ENCODE measurements around the gene SLC24A3. TPM values are rescaled to one million over a fixed set of nuclear protein-coding genes. Genes with fewer than 3 reads are reported as not detected.

Gene SLC24A3
- polyA plus RNA-seq, 1 donor (not counting 4 experiments of a cell fraction or from before 2014, with no cell fraction given) = 0.17 TPM

- Histone ChIP-seq H3K4me1 (ENCODE audit: control insufficient read depth, extremely low read depth, insufficient read depth, low read length) (no peaks in the 10 kb centered on the region), H3K9ac (ENCODE audit: control insufficient read depth, extremely low read depth, insufficient read depth, low read length) (no peak overlapping the region), H3K36me3 (ENCODE audit: control insufficient read depth in 2 of 2, extremely low read depth in 1 of 2, insufficient read depth in 2 of 2, low read length in 2 of 2) (no peaks in the 10 kb centered on the region), H3K9me3 (ENCODE audit: control insufficient read depth, low read depth, low read length) (no peaks in the 10 kb centered on the region), H3K4me3 (ENCODE audit: control insufficient read depth in 2 of 3, extremely low read depth in 1 of 3, insufficient read depth in 2 of 3, low read depth in 1 of 3, low read length in 3 of 3) (no peak overlapping the region), H3K79me2 (ENCODE audit: control insufficient read depth, insufficient read depth, low read length) (no peaks in the 10 kb centered on the region), H3K27ac (ENCODE audit: control insufficient read depth, insufficient read depth, low read length) (no peak overlapping the region), H3K9me1 (ENCODE audit: control insufficient read depth, extremely low read depth, insufficient read depth, low read length) (no peaks in the 10 kb centered on the region), H3K4me2 (ENCODE audit: control insufficient read depth, extremely low read depth, insufficient read depth, low read depth, low read length) (no peak overlapping the region), H4K20me1 (ENCODE audit: control insufficient read depth, extremely low read depth, insufficient read depth, low read length) (no peaks in the 10 kb centered on the region), H3K27me3 (ENCODE audit: control insufficient read depth, extremely low read depth, insufficient read depth, low read length) (no peaks in the 10 kb centered on the region), H2AFZ (ENCODE audit: control insufficient read depth, low read length) (no peak overlapping the region)
- FAIRE-seq (no peak), DNase-seq (ENCODE audit: low read depth, low spot score) (no peak)
- TF ChIP-seq EZH2 (IDR thresholded peaks at IDR 0.05; ENCODE audit: low read length) (no peak), CTCF (optimal IDR thresholded peaks at IDR 0.05 in 1 of 3, IDR thresholded peaks at IDR 0.05 in 1 of 3, conservative IDR thresholded peaks at IDR 0.05 in 1 of 3; ENCODE audit: extremely low read depth in 1 of 3, insufficient read depth in 2 of 3, low read length in 3 of 3) (no peak)
- dilution Hi-C loops (cut with MboI; ENCODE audit: extremely low pct_ligation_motif_present, low sequenced_read_pairs) = no loop called here
Measured at GRCh38 chr20:19435316-19435715, 222.9 kb downstream of the SLC24A3 start.

DNA sequence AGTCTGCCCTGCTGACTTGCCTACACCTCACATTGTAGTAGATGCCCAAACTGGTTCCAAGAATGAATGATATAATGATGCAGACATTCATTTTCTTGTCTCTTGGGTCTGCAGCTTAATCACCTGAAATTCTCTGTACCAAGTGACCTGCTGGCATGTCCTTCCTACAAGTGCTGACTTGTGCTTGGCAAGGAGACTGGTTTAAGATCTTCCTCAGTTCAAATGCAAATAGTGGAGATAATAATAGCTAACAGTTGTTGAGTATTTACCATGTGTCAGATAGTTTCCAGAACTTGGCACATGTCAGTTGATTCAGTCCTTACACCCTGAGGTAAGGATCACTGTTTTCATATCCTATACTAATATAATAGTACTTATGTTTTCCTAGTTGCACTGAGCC, 223.4 kb downstream of the SLC24A3 start:
- H3K27me3 ChIP-seq (ENCODE audit: control insufficient read depth, extremely low read depth, insufficient read depth, low read length) = no peaks in the 10 kb centered on the region
- H3K9me3 ChIP-seq (ENCODE audit: control insufficient read depth, low read depth, low read length) = no peaks in the 10 kb centered on the region
- H3K9me1 ChIP-seq (ENCODE audit: control insufficient read depth, extremely low read depth, insufficient read depth, low read length) = no peaks in the 10 kb centered on the region
- no peak overlapping the region for H3K9ac ChIP-seq (ENCODE audit: control insufficient read depth, extremely low read depth, insufficient read depth, low read length)
- DNase-seq (ENCODE audit: low read depth, low spot score) = no peak
- H3K4me3 ChIP-seq (ENCODE audit: control insufficient read depth in 2 of 3, extremely low read depth in 1 of 3, insufficient read depth in 2 of 3, low read depth in 1 of 3, low read length in 3 of 3) = no peak overlapping the region
- no peaks in the 10 kb centered on the region for H4K20me1 ChIP-seq (ENCODE audit: control insufficient read depth, extremely low read depth, insufficient read depth, low read length)
- no peak overlapping the region for H3K27ac ChIP-seq (ENCODE audit: control insufficient read depth, insufficient read depth, low read length)
- no peak for FAIRE-seq
- TF ChIP-seq EZH2 (IDR thresholded peaks at IDR 0.05; ENCODE audit: low read length) = no peak
- TF ChIP-seq CTCF (optimal IDR thresholded peaks at IDR 0.05 in 1 of 3, IDR thresholded peaks at IDR 0.05 in 1 of 3, conservative IDR thresholded peaks at IDR 0.05 in 1 of 3; ENCODE audit: extremely low read depth in 1 of 3, insufficient read depth in 2 of 3, low read length in 3 of 3) = no peak
- H2AFZ ChIP-seq (ENCODE audit: control insufficient read depth, low read length) = no peak overlapping the region
- H3K4me2 ChIP-seq (ENCODE audit: control insufficient read depth, extremely low read depth, insufficient read depth, low read depth, low read length) = no peak overlapping the region
- dilution Hi-C loops (cut with MboI; ENCODE audit: extremely low pct_ligation_motif_present, low sequenced_read_pairs) = no loop called here
- H3K79me2 ChIP-seq (ENCODE audit: control insufficient read depth, insufficient read depth, low read length) = no peaks in the 10 kb centered on the region
- H3K4me1 ChIP-seq (ENCODE audit: control insufficient read depth, extremely low read depth, insufficient read depth, low read length) = no peaks in the 10 kb centered on the region
- no peaks in the 10 kb centered on the region for H3K36me3 ChIP-seq (ENCODE audit: control insufficient read depth in 2 of 2, extremely low read depth in 1 of 2, insufficient read depth in 2 of 2, low read length in 2 of 2)
